BJ (cell line): Measurements from ENCODE around the gene TXNRD1. TPM values are rescaled to one million over a fixed set of nuclear protein-coding genes. Genes with fewer than 3 reads are reported as not detected.

Experiments
- CTCF ChIA-PET: fragments of 350-600 bp; formaldehyde crosslinking; extraction: SDS; loops from one replicate; lab custom pipeline; 2021; ENCODE audit warnings: antibody characterized with exemption, inconsistent platforms; lab: Yijun Ruan, JAX
- POLR2A ChIA-PET: fragments of 300-600 bp; sonication (Branson Sonifier 250); formaldehyde crosslinking; extraction: SDS; loops from one replicate; lab custom pipeline; 2021; ENCODE audit warnings: antibody characterized with exemption; lab: Charles Lee
- DNase-seq: peaks from one replicate; pipeline ENCODE4 v3.0.0-alpha.2; 2011; ENCODE audit warnings: low read depth
- H3K27me3 ChIP-seq: 2 replicates; pipeline ENCODE4 v1.6.0; 2011; ENCODE audit warnings: low read length; ENCODE audit not compliant: control insufficient read depth, insufficient read depth
- H3K36me3 ChIP-seq: 2 replicates; pipeline ENCODE4 v1.5.1; 2011; ENCODE audit warnings: low read length; ENCODE audit not compliant: control insufficient read depth, insufficient read depth
- H3K4me3 ChIP-seq: 2 replicates; pipeline ENCODE4 v1.5.1; 2011; ENCODE audit warnings: low read depth, mild to moderate bottlenecking, control low read depth, low read length
- CTCF ChIP-seq: IDR thresholded peaks from 2 replicates; pipeline ENCODE4 v1.5.1; 2011; ENCODE audit warnings: low read depth, mild to moderate bottlenecking, control low read depth, inconsistent platforms, low read length, moderate library complexity; ENCODE audit not compliant: insufficient read depth
- polyA plus RNA-seq: library from polyadenylated mRNA; depleted of rRNA; stranded (reverse); fragments of >200 nt; gene quantifications from 2 replicates; pipeline ENCODE4 v1.2.3, GENCODE V29; 2011

TXNRD1 gene
- polyA plus RNA-seq, 1 experiment = 1,028 TPM

- CTCF ChIA-PET = no interaction called here
Measured at GRCh38 chr12:104237930-104238329, 22.4 kb downstream of the TXNRD1 start.

GRCh38 chr12:104242546-104243206 lies 27.1 kb downstream of the TXNRD1 start:
- H3K36me3 ChIP-seq = no peaks in the 10 kb centered on the region
- H3K4me3 ChIP-seq = no peak overlapping the region
- ChIA-PET POLR2A (interaction anchor here (1.0 kb wide), 1 partner anchor 29 kb away, joined by 8 read pairs; no protein-coding TSS in a partner anchor), CTCF (interaction anchor here (1.3 kb wide), 1 partner anchor 45 kb away, joined by 3 read pairs; no protein-coding TSS in a partner anchor)
- no peak for DNase-seq
- no peaks in the 10 kb centered on the region for H3K27me3 ChIP-seq
- TF ChIP-seq CTCF = no peak

More at GRCh38 chr12:104237930-104238329, 22.4 kb downstream of the TXNRD1 start:
- H3K36me3 ChIP-seq = no peaks in the 10 kb centered on the region
- no peaks in the 10 kb centered on the region for H3K27me3 ChIP-seq
- TF ChIP-seq CTCF = no peak
- no peak overlapping the region for H3K4me3 ChIP-seq
- POLR2A ChIA-PET = no interaction called here
- no peak for DNase-seq

GRCh38 chr12:104243551-104243950 lies 28.0 kb downstream of the TXNRD1 start:
- H3K36me3 ChIP-seq = no peaks in the 10 kb centered on the region
- no peak overlapping the region for H3K4me3 ChIP-seq
- H3K27me3 ChIP-seq = no peaks in the 10 kb centered on the region
- POLR2A ChIA-PET = interaction anchor here (1.0 kb wide), 1 partner anchor 30 kb away, joined by 8 read pairs; no protein-coding TSS in a partner anchor
- peak; percentile 47 for DNase-seq
- CTCF ChIA-PET = interaction anchor here (0.8 to 1.3 kb wide), 2 partner anchors 11 to 44 kb away, joined by 3 read pairs; no protein-coding TSS in a partner anchor
- TF ChIP-seq CTCF = no peak

GRCh38 chr12:104243971-104244370 lies 28.4 kb downstream of the TXNRD1 start:
- ChIA-PET CTCF (interaction anchor here (0.8 to 1.4 kb wide), 3 partner anchors 11 to 43 kb away, joined by 3 read pairs; no protein-coding TSS in a partner anchor), POLR2A (interaction anchor here (1.0 kb wide), 1 partner anchor 30 kb away, joined by 8 read pairs; no protein-coding TSS in a partner anchor)
- H3K4me3 ChIP-seq = no peak overlapping the region
- no peaks in the 10 kb centered on the region for H3K27me3 ChIP-seq
- DNase-seq = no peak
- no peak for TF ChIP-seq CTCF
- no peaks in the 10 kb centered on the region for H3K36me3 ChIP-seq

- CTCF ChIA-PET = no interaction called here
- Histone ChIP-seq H3K36me3 (no peaks in the 10 kb centered on the region), H3K27me3 (no peaks in the 10 kb centered on the region), H3K4me3 (no peak overlapping the region)
- DNase-seq = no peak
- TF ChIP-seq CTCF = no peak
- POLR2A ChIA-PET = no interaction called here
Measured at GRCh38 chr12:104247698-104248097, 32.1 kb downstream of the TXNRD1 start.
